Right lobe of liver (tissue), 4 donors: ENCODE measurements around the gene ARL15.

ENCODE experiments used
- POLR2A ChIP-seq: fragments of 450-650 bp; IDR thresholded peaks from one replicate; pipeline ENCODE4 v1.6.1; 2017; ENCODE audit warnings: antibody characterized with exemption, mild to moderate bottlenecking
- TF ChIP-seq, protein P1 (sequence below), 4 donors: fragments of 200-600 bp in 3 of 4; fragments of 450-650 bp in 1 of 4; IDR thresholded peaks; one replicate each; pipeline versions ENCODE4 v1.5.1 to v1.8.0; 2016 to 2022; ENCODE audit warnings: antibody characterized with exemption in 4 of 4, mild to moderate bottlenecking in 2 of 4
- donor health status: DM: no; HTN: no; CAD: no.
- donor health status: DM: no; HTN: no; CAD: no.
- donor health status: DM: no; HTN: yes; CAD: no.

- TF ChIP-seq, protein P1, sequence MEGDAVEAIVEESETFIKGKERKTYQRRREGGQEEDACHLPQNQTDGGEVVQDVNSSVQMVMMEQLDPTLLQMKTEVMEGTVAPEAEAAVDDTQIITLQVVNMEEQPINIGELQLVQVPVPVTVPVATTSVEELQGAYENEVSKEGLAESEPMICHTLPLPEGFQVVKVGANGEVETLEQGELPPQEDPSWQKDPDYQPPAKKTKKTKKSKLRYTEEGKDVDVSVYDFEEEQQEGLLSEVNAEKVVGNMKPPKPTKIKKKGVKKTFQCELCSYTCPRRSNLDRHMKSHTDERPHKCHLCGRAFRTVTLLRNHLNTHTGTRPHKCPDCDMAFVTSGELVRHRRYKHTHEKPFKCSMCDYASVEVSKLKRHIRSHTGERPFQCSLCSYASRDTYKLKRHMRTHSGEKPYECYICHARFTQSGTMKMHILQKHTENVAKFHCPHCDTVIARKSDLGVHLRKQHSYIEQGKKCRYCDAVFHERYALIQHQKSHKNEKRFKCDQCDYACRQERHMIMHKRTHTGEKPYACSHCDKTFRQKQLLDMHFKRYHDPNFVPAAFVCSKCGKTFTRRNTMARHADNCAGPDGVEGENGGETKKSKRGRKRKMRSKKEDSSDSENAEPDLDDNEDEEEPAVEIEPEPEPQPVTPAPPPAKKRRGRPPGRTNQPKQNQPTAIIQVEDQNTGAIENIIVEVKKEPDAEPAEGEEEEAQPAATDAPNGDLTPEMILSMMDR (IDR thresholded peaks at IDR 0.05): no peak
- TF ChIP-seq POLR2A: no peak
Observed at GRCh38 chr5:54273715-54274114, 36.7 kb downstream of the ARL15 start.
